ENCODE results near the gene AFAP1.

Gene AFAP1

DNA sequence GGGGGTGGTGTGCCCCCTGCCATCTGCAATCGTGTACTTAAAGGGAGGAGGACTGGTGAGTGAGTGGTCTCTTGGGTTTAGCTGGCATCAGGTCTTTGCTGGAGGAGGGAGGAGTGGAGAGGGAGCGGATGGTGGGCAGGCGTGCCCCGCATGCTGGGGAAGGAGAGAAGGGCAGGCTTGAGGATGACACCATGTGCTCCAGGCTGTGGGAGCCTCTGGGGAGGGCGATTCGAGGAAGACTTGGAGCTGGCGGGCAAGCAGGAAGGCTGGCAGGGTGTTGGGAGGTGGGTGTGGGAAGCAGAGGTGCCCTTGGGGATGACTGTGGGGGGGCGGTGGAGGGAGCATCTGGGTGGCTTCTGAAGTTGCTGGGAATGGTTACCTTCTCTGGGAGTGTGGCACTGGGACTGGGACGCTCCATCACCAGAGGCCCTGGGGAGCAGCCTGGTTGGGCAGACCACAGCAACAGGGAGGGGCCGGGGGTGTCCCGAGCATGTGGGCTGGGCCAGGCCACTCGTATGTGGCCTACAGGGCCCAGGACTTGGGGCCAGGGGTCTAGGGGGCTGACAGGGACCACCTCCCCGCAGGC, 30.8 kb upstream of the AFAP1 start:
- TF ChIP-seq, protein P1, sequence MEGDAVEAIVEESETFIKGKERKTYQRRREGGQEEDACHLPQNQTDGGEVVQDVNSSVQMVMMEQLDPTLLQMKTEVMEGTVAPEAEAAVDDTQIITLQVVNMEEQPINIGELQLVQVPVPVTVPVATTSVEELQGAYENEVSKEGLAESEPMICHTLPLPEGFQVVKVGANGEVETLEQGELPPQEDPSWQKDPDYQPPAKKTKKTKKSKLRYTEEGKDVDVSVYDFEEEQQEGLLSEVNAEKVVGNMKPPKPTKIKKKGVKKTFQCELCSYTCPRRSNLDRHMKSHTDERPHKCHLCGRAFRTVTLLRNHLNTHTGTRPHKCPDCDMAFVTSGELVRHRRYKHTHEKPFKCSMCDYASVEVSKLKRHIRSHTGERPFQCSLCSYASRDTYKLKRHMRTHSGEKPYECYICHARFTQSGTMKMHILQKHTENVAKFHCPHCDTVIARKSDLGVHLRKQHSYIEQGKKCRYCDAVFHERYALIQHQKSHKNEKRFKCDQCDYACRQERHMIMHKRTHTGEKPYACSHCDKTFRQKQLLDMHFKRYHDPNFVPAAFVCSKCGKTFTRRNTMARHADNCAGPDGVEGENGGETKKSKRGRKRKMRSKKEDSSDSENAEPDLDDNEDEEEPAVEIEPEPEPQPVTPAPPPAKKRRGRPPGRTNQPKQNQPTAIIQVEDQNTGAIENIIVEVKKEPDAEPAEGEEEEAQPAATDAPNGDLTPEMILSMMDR (IDR thresholded peaks at IDR 0.05; ENCODE audit: low read depth, low read length) = no peak
- DNase-seq (ENCODE audit: low read depth in 2 of 2) = no peak
- peak overlapping the region in 1 of 2 donors; percentile 23 for H3K4me3 ChIP-seq (replicated peaks in 1 of 2; ENCODE audit: low read depth in 2 of 2, low read length in 2 of 2)

DNA sequence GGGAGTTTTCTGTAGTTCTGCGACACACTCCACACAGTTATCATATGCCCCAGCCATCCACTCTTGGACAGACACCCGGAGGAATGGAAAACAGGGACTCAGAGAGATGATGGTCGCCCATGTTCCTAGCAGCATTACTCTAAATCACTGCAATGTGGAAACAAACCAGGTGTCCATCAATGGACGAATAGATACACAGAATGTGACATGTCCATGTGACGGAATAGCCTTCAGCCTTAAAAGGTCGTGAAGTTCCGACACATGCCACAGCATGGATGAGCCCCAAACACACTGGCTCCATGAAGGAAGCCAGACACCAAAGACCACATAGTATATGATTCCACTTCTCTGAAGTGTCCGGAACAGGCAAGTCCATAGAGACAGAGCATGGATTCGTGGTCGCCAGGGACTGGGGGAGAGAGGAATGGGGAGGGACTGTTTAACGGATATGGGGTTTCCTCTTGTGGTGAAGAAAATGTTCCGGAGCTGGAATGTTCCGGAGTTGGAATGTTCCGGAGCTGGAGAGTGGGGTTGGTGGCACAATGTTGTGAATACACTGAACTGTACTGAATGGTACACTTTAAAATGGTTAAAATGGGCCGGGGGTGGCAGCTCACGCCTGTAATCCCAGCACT, 28.7 kb upstream of the AFAP1 start:
- DNase-seq (ENCODE audit: low read depth in 2 of 2) = peak in 1 of 2 donors; percentile 55
- H3K4me3 ChIP-seq (replicated peaks in 1 of 2; ENCODE audit: low read depth in 2 of 2, low read length in 2 of 2) = no peak overlapping the region
- TF ChIP-seq, protein P1 (IDR thresholded peaks at IDR 0.05; ENCODE audit: low read depth, low read length) = no peak

DNA sequence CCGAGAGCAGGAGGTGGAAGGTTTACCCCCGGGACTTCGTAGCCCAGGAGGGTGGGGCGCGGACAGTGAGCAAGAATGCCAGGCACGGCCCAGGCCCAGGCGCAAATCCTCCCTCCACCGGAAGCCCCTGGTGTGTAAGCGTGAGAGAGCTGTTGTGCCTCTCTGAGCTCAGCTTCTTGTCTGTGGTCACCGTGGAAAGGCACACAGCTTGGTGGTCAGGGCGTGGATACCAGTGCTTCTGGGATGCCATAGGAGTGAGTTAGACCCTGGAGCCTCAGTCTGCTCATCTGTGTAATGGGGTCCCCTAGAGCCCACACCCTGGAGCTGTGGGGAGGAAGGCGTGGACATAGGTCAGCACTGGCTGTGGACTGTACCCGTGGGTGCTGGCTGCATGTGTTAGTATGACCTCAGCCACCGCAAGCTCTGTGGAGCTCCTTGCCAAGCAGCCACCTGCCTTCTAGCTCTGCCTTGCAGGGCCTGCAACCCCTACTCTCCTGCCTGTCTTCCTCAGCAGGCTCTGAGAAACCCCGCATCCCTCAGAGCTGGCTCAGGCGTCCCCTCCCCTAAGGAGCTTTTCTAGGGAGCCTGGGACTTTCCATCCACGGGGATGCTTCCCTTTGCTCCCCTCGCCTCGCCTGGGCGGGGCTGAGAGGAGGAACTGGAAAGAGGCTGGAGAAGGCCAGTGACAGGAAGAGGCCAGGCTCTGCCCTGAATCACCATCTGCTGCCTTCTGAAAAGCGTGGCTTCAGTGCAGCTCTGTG, 28.0 kb upstream of the AFAP1 start:
- H3K4me3 ChIP-seq (replicated peaks in 1 of 2; ENCODE audit: low read depth in 2 of 2, low read length in 2 of 2) = no peak overlapping the region
- DNase-seq (ENCODE audit: low read depth in 2 of 2) = peak; percentile 53 to 61
- TF ChIP-seq, protein P1 (IDR thresholded peaks at IDR 0.05; ENCODE audit: low read depth, low read length) = no peak

DNA sequence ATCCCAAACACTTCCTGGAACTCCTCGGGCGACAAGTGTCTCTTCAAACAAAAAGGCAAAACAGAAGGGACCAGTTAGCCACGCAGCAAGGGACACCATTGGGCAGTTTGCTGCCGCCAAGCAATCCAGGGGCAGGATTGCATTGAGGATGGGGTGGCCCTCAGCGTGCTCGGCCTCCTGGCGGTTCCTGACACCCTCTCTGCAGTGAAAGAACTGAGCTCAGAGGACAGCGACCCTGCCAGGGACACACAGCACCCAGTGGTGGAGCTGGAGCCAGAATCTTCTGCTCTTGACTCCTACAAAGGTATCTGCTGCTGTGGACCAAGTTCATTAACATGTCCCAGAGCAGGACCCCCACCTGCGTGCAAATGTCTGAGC, 27.4 kb upstream of the AFAP1 start:
- H3K4me3 ChIP-seq (replicated peaks in 1 of 2; ENCODE audit: low read depth in 2 of 2, low read length in 2 of 2) = no peak overlapping the region
- DNase-seq (ENCODE audit: low read depth in 2 of 2) = no peak
- TF ChIP-seq, protein P1 (IDR thresholded peaks at IDR 0.05; ENCODE audit: low read depth, low read length) = no peak

DNA sequence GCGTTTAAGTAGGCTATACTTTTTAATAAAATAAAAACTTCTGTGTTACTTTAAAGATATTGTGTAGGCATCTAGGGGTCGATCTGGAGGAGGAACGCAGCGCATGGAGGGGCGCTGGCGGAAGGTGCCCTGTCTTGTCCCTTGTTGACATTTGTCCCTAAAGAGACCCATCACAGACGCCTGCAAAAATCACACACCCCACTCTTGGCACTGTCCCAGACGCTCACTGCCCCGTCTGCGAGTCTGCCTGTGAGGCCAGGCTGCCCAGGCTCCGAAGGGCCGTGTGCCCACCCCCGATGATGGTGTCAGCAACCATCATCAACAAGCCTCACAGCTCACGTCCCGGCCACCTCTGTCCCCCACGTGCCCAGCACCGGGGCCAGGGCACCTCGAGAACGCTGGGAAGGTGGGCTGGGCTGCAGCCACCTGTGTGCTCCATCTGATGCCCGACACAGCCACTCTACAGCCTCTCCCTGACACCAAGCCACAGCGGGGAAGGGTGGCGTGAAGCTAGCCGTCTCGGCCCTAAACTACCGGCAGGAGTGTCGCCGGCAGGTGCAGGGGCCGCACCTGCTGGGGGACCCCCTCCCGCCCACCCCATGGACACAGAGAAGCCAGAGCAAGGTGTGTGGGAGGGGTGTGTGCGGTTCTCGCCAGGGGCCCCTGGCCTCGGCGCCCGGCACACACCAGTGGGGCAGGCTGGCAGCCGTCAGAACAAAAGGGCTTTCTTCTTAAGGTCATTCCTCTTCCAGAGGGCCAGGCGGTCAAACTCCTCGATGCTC, 26.8 kb upstream of the AFAP1 start:
- no peak overlapping the region for H3K4me3 ChIP-seq (replicated peaks in 1 of 2; ENCODE audit: low read depth in 2 of 2, low read length in 2 of 2)
- DNase-seq (ENCODE audit: low read depth in 2 of 2) = no peak
- TF ChIP-seq, protein P1 (IDR thresholded peaks at IDR 0.05; ENCODE audit: low read depth, low read length) = no peak

DNA sequence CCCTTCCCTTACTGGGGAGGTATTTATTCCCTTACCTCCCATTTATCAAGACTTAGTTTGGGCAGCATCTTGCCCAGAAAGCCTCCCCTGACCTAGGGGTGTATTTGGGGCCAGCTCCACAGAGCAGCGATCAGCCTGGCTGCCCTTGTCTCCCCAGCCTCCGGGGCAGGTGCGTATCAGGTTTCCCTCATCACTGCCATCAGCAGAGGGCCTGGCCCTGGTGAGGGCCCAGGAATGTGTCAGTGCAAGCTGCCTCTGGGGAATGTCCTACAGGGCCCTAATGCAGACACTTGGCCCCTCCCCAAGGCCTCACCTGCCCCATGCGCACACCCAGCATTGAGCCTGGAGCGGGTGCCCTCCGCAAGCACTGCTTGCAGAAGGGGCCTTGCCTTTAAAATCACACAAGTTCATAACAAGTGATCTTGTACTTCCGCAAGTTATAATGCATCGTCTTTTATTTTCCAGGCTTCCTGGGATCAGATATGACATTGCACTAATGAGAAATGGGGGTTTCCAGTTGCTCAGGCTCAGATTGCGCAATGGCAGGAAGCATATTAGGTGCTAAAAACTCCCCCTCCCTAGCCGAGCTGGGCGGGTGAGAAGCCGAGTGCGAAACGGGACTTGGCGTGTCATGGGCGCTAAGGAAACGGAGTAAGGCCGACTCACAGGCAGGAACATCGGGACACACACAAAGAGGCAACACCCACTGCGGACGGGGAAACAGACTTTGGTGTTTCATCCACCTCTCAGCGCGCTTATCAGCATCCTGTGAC, 25.4 kb upstream of the AFAP1 start:
- peak; percentile 81 to 91 for DNase-seq (ENCODE audit: low read depth in 2 of 2)
- no peak overlapping the region for H3K4me3 ChIP-seq (replicated peaks in 1 of 2; ENCODE audit: low read depth in 2 of 2, low read length in 2 of 2)
- TF ChIP-seq, protein P1 (IDR thresholded peaks at IDR 0.05; ENCODE audit: low read depth, low read length) = no peak
